HG02870 (cell line): ENCODE results near the gene PPM1L.
A peak's percentile ranks its signal among the peaks of the same experiment; 100 is the strongest.

Experiments used
- ATAC-seq: cut with Tn5 transposase; IDR thresholded peaks from one replicate; pipeline ENCODE4 v1.9.1; 2021; ENCODE audit warnings: mild to moderate bottlenecking, moderate library complexity; ENCODE audit not compliant: unreplicated experiment

PPM1L gene

DNA sequence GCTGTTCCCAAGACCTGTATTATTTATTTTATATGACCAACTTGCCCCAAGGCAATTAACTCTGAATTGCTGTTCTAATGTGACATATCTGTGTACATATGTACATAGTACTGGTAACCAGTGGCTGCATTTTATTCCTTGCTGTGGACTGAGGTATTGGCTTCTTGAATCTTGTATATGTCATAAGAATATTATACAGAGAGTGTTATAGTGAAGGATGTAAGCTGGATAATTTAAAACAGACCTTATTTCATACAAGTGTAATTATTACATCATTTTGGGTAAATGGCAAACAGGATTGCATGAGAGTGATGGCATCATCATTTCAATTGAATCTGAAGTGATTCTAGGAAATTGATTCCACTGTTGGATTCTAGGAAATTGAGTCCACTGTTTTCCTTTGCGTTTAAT, 316.2 kb downstream of the PPM1L start:
- ATAC-seq = no peak

- no peak for ATAC-seq
Observed at GRCh38 chr3:161072751-161073150, 316.7 kb downstream of the PPM1L start.

DNA sequence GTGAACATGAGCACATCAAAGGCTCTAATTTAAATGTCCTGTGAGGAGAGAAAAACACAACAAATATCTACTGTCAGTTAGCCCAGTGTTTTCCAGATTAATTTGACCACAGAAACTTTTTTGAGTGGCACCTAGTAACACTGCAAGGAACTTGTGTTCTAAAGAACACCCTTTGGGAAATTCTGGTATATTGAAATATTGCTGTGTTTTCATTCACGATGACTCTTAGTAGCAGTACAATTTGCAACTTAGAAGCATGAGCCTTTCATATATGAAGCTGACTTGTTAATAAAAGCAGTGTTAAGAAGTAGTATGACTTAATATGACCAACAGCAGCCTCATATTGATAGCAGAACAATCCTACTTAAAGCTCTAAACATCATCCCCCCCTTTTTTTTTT, 317.1 kb downstream of the PPM1L start:
- no peak for ATAC-seq

DNA sequence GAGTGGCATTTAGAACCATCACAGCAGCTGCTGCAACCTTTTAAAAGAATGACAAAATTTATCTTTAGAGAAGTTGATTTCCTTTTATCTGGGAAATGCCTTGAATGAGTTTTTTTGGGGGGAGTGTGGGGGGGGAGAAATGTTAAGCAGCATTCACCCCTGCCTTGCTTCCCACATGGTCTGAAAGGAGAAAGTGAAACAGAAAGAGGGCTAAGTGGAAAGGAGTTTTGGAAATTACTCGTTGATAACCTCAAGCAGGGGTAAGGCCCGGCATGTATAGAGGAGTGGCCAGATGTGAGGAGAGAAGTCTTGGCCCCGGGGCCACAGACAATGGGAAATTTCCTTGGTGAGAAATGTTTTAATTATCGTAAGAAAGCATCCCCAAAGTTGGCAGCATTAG, 325.6 kb downstream of the PPM1L start:
- peak; percentile 92 for ATAC-seq

DNA sequence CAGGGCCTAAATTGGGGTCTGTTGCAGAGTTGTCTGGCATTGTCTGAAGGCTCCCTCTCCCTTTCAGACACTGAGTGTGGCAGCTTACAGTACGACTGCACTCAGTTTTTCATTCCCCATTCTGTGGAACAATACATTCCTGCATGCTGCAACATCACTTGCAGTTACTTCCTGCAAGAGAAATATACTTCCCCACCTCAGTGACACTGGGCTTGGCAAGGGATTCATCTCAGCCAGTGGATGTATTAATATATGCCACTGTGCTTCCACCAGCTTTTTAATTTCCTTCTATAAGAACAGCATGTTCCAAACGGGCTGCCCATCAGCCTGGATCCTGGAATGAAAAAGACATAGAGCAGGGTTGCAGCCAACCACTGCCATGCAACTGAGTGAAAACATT, 326.0 kb downstream of the PPM1L start:
- peak; percentile 31 for ATAC-seq

- no peak for ATAC-seq
Observed at GRCh38 chr3:161083131-161083530, 327.1 kb downstream of the PPM1L start.

DNA sequence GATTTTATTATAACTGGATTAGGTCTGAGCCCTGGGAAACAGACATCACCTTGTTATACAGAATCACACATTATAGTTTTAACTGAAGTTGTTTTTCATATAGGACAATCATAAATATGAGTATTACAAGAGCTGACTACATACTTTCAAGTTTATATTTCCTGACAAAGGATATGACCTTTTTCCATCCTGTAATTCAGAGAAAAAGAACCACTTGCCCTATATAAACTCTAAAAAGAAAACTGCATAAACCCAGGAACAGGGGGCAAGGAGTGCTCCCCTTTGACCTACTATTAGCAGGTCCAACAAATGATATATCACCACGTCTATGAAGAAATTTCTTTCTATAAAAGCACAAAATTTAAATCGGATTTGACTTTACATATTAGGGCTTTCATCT, 328.2 kb downstream of the PPM1L start:
- ATAC-seq = no peak

- no peak for ATAC-seq
Observed at GRCh38 chr3:161093895-161094294, 337.9 kb downstream of the PPM1L start.

- ATAC-seq = no peak
Observed at GRCh38 chr3:161096771-161097367, 340.8 kb downstream of the PPM1L start.

DNA sequence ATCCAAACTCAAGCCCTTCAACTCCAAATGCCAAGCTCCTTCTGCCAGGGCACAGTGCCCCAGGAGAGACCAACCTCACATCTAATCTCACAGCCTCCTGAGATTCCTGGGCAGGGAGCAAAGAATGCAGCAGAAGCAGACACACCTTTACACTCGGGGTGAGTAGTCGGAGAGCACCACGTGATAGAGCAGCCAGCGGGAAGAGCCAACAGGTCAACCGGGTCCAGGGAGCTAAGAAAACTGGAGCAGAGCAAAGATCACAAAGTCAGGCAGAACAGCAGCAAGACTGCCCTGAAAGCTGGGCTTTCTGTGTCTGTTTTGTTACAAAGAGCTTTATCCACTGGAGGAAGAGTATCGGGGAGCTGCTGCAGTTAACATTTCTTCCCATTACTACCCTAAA, 345.0 kb downstream of the PPM1L start:
- ATAC-seq = no peak

DNA sequence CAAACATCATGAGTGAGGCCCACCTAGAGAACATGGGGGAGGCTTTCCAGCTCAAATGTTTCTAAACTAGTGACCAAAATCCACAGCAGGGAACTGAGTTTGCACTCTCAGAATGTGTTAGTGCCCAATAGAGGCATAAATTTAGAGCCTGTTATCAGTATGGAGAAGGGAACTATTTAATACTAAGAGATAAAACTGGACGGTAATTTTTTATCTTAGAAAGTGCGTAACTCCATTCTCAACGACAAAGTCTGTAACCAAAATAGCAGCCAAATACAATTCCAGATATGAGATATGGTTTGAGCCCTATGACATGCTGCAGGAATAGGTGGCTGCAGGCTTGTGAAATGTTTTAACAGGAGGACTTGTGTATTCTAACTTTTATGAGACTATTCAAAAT, 345.6 kb downstream of the PPM1L start:
- no peak for ATAC-seq

DNA sequence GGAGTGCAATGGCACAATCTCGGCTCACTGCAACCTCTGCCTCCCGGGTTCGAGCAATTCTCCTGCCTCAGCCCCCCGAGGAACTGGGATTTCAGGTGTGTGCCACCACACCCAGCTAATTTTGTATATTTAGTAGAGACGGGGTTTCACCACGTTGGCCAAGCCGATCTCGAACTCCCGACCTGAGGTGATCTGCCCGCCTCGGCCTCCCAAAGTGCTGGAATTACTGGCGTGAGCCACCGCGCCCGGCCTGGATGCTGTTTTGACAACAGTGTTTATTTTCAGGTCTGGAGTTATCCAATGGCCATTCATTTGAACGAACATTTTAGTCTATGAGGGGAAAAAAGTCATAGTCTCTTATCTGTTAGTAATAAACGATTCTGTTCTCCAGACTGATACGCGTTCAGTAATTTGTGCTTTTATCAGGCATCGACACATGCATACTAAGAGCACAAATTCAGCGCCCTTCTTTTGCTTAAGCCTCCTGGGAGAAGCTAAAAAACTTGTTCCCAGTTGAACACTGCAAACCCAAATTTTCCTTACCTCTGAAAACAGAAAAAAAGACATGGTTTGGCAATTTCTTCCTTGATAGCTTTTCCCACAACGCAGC, 347.9 kb downstream of the PPM1L start:
- no peak for ATAC-seq

GRCh38 chr3:161104561-161105551, 348.8 kb downstream of the PPM1L start, which contains the start of gene B3GALNT1:
B3GALNT1 (minus strand) TSS chr3:161105349; CDS start chr3:161086754, 18,595 bp downstream.
- ATAC-seq = peak; percentile 72

- no peak for ATAC-seq
Observed at GRCh38 chr3:161107311-161107710, 351.3 kb downstream of the PPM1L start.

DNA sequence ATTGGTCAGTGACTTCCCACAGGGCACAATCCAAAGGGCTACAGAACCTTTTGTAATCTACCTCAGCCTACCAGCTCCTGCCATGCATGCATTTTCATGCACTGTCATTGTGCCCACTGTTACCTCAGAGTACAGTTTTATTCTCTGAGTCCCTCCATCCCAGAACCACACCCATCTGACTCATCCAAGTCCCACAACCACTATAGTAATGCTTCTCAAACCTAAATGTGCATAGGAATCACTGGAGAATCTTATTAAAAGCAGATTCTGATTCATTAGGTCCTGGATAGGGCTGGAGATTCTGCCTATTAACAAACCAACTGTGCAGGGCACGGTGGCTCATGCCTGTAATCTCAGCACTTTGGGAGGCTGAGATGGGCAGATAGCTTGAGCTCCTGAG, 352.8 kb downstream of the PPM1L start:
- ATAC-seq = no peak

- no peak for ATAC-seq
Observed at GRCh38 chr3:161117646-161118045, 361.6 kb downstream of the PPM1L start.

DNA sequence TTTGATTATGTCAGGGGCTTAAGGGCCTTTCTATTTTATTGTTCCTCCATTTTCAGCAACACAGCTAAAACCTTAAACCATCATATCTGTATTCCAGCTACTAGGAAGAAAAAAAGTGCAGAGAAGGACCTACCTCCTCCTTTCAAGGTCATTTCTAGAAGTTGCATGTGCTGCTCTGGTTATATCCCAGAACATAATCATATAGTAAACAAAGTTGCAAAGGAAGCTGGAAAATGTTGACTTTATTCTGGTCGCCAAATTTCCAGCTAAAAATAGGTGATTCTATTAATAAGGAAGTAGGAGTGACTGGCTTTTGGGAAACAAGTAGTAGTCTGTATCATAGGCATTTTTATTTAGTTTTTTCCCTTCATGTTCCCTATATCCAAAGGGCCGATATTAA, 370.5 kb downstream of the PPM1L start:
- no peak for ATAC-seq
